Stimulated activated CD8-positive, alpha-beta memory T cell treated with anti-CD3 and anti-CD28 coated beads, Interleukin-15, amount 100 ng/mL, for 48 hours (primary cell): Measurements from ENCODE around the gene SMIM38.

ENCODE experiments used
- DNase-seq, 2 donors: peaks; one replicate each; pipeline ENCODE4 v3.0.0-alpha.2; 2020; ENCODE audit warnings: low read depth in 2 of 2

Gene SMIM38

DNA sequence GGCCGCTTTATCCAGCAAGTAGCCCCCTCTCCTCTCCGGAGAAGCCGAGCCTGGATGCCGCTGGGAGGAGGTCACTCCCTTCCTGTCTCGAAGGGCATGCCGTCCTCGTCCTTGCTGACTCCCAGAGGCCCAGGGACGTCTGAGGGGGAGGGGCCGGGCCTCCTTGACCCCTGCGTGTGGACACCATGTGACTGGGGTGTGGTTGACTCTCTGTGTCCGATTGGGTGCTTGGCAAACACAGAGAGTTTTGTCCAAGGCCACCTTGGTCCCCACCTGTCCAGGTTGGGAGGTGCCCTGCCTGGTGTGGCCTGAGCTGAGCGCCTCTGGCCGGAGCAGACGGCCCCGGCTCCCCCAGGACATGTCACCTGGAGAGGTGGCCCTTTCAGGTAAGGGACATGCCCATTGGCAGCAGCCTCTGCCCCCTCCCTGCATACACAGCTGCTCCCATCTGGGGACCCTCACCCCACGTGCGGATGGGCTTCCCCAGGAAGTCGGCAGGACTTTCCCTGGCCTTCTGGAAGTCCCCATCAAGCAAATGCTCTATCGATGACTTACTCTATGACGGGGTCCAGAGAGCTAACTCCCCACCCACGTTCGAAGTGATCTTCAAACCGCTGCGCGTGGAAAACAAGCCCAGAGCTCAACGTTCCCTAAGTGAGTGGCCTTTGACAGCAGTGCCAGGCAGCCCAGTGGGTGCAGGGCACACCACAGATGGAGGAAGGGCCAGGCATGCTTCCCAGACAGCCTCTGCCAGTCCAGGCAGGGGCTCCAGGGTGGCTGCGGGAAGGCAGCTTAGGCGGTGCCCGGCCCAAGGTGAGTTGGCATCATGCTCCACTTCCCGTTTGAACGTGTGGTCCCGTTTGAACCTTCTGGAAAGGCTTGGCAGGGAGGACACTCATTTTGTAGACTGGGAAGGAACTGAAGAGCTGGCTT is at the start of gene SMIM38:
TSS of gene SMIM38 (plus strand) at position 634 of the 933 bp plus-strand sequence. CDS start 1,912 bp downstream, outside the sequence.
- no peak for DNase-seq

DNA sequence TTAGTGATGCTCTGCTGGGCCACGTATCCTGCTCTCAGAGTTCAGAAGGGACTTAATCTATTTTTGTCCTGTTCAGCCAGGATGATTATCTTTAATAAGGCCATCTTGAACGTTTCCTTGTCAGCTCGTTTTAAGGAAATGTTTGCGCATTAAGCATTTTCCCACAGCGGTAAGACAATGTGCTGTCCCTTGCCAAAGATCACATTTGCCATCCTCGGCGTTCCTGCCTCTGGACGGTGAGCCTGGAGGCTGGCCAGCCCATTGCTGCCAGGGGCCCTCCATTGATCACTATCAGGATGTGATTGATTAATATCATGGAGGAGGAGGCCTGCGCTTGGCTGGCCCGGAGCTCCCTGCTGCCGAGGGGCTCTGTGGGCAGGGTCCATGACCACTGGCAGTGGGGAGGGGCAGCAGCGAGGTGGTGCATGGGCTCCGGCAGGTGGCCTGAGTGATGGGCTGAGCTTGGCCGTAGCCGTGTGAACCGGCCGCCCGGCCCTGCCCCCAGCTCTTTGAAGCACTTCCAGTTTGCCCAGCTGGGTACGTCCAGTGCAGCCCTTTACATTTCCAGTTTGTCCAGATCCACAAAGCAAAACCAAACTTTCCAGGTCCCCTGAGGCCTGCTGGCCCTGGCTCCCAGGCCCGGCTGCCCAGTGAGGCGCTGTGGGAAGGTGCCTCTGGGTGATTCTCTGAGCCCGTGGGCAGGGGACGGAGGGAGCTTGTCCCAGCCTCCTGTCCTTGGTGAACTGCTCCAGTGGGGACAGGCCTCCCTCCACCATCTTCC is 49.5 kb upstream of the SMIM38 start:
- DNase-seq: no peak

DNA sequence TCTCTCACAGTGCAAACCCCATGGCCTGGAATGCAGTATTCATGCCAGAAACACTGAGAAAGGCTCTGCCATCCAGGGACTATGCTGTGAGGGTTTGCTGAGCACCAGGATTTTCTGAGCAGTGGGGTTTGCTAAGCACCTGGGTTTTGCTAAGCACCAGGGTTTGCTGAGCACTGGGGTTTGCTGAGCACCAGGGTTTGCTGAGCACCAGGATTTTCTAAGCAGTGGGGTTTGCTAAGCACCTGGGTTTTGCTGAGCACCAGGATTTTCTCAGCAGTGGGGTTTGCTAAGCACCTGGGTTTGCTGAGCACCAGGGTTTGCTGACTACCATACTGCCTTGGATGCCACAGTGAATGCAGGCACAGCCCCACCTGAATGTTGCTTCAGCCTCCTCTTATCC is 48.3 kb upstream of the SMIM38 start:
- no peak for DNase-seq

DNA sequence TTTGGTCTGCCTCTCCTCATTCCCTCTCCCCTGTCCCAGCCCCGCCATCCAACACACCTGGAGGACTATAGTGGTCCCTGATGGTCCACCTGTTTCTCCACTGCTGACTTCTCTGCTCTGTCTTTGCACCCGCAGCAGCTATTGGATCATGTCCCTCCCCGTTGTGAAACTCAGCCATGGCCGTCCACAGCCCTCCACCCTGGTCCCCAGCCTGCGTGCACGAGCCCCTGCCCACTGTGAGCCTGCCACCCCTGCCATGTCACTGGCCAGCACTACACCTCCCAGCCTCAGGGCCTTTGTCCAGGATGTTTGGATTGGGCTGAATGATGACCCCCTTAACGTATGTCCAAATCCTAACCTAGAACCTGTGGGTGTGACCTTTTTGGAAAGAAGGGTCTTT is 47.7 kb upstream of the SMIM38 start:
- no peak for DNase-seq

DNA sequence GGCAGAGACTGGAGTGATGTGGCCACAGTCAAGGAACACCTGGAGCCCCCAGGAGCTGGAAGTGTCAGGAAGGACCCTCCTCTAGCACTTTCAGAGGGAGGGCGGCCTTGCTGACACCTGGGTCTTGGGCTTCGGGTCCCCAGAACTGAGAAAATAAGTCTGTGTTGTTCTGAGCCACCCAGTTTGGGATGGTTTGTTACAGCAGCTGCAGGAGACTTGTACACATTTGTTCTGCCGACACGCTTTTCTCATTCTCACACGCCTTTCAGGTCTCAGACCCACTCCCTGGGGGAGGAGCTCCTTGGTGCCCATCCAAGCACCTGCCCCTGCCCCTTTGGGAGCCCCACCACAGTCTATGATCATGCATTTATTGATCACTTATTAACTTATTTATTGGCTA is 47.2 kb upstream of the SMIM38 start:
- no peak for DNase-seq

DNA sequence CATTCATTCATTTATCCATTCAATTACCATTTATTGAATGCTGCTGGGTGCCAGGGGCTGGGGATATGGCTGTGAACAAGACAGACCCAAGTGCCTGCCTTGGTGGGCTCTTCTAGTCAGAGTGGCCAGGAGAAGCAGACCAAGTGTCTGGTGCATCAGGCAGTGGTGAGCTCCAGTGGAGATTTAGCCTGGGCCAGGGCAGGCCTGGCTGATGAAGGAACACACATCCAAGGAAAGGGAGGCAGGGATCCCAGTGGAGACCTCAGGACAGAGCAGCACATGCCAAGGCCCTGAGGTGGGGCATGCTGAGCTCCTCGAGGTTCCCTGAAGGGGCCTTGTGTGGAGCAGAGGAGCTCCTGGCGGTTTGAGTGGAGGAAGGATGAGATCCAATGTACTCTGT is 46.6 kb upstream of the SMIM38 start:
- no peak for DNase-seq

DNA sequence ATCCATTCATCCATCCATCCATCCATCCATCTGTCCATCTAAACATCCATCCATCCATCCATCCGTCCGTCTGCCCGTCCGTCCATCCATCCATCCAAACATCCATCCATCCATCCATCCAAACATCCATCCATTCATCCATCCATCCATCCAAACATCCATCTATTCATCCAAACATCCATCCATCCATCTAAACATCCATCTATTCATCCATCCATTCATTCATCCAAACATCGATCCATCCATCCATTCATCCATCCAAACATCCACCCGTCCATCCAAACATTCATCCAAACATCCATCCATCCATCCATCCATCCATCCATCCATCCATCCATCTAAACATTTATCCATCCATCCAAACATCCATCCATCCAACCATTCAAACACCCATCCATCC is 45.3 kb upstream of the SMIM38 start:
- no peak for DNase-seq

DNA sequence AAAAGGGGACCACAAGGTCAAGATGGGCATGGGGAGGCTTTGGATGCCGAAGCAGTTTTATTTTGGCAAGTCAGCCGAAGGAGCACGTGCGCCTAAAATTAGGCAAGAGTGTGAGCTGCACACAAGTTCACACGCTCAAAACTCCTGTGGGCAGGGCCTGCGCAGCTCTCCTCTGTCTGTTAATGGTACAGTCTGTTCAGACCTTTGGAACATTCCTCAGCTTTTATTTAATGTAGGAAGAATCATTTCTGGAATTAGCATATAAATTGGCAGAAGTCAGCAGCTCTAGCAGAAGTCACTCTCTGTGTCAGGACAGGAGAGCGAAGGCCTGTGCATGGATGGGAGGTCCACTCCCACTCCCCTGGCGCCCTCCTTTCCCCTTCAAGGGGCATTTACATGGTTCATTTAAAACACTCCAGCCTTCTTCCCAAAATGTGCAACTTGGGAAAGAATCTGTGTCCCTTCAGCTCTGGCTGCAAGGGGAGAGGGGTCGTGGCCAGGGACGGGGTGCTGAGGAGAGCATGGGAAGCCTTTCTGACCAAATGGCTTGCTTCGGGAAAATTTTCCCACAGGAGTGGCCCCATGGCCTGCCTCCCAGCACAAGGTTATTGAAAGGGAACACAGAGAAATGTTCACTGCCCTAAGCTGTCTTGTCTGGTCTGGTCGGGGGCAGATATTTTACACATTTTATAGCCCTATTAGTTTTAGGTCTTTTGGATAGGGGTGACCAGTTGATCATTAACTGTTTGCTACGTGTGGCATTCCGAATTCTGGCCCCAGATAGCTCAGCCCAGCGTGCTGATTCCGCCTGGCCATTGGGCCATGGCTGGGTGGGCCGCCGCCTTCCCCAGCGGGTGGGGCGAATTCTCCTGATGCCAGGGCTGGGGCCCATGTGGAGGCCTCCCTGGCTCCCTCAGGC is 43.9 kb upstream of the SMIM38 start:
- DNase-seq: no peak

DNA sequence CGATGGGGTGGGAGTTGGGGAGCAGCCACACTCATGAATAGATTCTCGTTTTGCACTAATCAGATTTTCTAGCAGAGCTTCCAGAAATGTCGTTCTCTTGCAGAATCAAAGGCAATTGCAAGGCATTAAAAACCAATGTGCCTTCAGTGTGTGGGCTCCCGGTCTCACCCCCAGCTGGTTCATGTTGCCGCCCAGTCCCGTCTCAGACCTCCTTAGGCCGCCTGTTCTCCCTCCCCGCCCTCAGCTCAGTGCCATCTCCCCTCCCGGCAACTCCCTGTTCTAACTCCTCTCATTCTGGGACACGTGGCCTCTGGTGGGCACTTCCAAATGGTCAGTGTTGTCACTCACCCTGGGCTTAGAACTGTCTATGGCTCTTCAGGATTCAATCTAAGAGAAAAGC is 42.5 kb upstream of the SMIM38 start:
- DNase-seq: no peak

DNA sequence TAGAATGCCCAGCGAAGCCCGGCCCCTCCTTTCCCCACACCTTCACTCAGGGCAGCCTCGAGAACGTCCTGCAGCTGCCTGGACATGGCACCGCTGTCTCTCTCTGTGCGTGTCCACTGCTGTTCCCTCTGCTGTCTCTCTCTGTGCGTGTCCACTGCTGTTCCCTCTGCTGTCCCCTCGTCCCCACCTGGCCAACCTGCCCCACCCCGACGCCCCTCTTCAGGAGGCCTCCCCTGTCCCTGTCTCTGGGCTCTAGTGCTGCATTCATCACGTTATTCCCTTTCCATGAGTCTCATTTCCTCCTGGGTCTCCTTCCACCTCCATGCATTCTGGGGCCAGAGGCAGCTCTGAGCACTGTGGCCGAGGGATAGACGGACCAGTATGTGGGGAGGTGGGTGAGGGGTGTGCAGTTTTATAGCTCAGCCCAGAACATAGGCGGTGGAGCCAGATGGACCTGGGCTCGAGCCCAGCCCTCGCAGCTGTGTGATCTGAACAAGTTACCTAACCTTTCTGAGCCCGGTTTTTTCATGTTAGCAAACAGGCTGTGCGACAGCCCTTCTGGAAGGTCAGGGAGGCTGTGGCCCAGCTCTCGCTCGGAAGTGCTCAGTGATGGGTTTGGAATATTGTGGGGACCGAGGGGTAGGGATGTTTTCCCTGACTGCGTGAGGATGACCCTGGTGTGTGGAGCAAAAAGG is 41.9 kb upstream of the SMIM38 start:
- no peak for DNase-seq

DNA sequence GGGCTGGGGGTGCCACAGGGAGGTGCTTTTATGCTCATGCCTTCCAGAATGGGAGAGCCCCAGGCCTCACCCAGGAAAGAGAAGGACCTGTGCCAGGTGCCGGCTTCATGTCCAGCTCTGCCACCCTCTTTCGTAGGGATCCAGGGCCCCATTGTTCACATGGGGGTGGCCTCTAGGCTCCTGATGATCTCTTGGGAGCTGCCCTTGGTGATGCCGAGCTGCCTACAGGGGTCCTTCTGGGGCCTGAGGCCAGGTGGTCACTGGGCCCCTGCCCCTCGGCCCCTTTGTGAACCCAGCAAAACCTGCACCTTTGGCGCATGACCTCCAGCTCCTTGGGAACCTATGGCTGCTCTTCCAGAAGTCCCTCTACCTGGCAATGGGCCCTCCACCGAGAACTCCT is 41.4 kb upstream of the SMIM38 start:
- DNase-seq: no peak

DNA sequence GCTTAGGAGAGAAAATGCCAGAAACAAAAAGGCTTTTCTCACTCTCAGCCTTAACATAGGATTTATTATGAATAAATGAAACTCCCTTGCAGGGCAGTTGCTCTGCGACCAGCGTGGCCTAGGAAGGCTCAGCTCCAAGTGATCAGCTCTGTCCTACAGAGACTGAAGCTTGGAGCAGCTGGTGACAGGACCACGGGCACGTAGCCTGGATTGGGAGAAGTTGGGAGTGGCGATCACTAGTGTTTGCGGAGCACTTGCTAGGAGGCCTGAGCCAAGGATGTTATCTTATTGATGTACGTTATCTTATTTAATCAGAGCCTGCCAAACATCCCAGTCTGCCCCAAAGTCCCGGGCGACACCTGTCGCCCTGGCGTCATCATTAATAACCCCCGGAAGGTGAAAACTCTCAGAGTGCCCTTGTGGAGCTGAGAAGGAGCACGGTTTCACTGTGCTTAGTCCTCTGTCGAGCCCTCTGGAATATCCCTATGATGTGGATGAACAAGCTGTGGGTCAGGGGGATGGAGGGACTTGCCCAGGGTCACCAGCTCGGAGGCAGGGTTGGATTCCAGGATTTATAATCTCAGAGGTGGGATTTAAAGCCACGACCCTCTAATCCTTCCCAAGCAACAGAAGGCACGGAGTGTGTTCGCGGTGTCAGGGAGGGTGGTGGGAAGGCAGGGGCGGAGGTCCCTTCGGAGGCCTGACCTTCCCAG is 40.8 kb upstream of the SMIM38 start:
- DNase-seq: no peak

DNA sequence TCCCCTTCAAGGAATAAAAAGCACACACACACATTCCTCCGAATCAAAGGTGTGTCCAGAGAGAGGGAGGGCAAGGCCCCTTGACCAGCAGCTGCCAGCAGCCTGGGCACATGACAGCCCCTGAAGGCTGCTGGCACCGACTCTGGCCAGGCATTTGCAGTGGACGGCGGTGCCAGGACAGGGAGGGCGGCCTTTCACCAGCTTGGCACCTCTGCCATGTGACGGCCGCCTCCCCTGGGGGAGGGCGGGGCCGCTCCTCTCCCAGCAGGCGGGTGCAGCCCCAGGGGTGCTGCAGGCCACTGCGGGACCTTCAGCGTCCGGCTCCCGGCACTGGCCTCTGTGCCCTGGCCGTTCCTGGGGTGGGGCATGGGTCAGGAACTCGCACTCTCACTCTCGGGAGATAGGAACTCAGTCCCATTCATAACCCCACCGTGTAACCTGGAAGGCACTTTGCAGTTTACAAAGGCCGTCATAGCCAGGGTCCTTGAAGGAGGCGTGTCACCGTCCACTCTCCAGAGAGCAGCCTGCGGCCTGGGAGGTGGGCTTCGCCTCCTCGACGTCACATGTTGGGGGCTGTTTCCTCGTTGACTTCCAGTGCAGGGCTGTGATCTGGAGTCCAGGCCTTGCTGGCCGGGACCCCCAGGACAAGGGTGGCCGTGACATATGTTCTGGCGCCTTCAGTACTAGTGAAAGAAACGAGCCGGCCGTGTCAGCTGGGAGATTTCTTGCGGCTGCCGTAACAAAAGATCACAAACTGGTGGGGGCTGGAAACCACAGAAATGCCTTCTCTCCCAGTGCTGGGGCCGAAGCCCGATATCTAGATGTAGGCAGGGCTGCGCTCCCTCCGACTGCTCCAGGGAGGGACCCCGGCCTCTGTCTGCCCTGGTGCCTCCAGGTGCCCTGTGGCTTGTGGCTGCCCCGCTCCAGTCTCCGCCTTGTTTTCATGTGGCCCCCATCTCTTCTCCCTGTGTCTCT is 39.9 kb upstream of the SMIM38 start:
- DNase-seq: no peak

DNA sequence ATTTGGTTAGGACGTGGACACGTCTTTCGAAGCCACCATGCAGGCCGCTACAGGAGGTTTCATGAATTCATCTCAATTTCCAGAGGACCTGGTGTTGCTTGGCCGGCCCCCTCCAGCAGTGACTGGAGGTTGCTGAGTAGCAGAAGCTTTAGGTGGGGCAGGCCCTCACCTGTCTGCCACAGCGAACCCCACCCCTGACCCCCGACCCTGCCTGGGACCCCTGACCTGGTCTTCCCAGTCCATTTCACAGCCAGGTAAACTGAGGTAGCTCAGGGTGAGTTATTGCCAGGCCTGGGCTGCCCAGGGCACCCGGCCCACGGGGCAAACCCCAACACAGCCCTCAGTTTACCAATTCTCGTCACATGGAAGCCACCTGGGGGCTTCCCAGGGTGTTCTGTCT is 39.1 kb upstream of the SMIM38 start:
- no peak for DNase-seq

DNA sequence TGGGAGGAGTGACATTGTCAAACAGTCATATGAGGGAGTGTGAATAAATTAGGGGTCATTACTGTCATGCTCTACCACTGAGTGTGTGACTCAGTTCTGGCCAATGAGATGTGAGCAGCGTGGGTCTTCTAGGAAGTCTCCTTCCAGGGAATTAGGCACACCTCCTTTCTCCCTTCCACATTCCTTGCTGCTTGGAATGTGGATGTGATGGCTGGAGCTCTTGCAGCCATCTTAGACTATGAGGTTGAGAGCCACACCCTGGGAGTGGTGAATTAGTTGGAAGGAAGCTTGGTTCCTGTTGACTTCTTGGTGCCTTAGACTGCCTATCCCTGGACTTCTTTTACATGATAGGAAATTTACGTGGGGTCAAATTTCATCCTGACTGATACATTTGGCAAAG is 36.5 kb upstream of the SMIM38 start:
- no peak for DNase-seq

DNA sequence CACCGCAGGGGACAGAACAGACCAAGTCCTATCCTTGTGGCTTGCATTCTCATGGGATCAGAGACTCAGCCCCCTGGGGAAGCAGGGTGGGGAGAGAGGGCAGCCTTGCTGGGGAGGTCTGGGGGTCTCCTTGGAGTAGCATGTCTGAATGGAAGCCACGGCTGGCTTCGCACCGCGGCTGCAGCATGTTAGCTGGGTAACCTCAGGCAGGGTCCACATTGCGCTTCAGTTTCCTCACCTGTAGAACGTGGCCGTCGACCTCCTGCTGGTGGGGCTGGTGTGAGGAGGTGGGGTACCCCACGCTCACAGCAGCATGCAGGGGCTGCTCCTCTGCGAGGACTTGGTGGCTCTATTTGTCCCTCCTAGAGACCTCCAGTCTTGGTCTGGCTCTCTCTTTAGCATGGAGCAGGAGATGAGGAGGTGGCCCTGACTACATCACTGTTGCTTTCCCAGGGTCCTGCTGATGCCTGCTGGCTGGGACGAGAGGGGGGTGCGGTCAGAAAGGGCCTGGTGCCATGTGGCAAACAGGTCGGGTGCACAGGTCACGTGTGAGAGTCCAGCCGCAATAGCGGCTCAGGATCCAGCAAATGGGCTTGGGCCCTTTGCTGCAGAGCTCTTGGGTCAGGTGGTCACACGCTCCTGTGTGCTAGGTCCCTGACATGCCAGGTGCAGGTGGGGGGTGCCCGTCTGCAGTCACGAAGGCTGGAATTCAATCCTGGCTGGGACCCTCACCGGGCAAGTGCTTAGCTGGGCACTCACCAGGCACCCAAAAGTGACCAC is 35.4 kb upstream of the SMIM38 start:
- no peak for DNase-seq

DNA sequence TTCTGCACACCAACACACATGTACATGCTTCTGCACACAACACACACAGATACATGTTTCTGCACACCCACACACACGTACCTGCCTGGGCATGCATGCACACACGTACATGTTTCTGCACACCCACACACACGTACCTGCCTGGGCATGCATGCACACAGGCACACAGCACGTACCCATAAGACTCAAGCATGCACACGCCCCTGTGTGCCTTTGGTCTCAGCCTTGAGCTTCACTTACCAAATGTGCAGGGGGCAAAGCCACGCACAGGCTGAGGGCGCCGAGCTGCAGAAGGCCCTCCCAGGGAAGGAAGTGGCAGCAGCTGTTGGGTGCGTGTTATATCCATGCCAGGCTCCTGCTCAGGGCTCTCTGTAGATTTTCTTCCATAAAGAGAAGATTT is 34.7 kb upstream of the SMIM38 start:
- DNase-seq: no peak

DNA sequence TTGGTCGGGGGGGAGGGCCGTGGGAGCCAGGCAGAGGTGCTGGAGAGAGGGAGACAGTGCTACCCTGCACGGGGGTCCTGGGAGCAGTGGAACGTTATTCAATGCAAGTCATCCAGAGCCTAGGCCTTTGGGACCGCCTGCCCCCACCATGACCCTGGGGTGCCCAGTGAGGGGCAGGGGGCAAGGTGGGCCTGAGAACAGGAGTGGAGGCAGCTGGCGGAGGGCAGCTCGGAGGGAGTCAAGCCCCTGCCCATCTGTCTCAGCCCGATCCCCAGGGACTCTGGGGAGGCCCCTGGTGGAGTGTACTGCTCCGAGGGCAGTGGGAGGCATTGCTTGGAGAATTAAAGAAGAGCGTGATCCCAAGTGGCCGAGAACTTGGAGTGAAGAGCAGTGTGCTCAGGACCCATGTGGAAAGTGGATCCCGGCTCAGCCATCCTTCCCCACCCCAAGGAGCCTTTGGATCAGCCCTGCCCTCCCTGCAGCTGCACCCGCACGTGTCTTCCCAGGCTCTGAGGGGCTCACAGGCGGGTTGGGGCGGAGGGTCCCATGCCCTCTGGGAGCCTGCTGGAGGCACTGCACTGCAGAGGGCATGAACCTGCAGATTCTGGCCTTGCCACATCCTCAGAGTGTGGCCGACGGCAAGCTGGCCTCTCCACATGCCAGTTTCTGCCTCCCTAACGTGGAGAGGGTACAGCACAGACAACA is 34.0 kb upstream of the SMIM38 start:
- no peak for DNase-seq
